IPS-15b (cell line): ENCODE results near the gene PCYOX1L.

Experiments used
- H3K27me3 ChIP-seq: one replicate; pipeline ENCODE4 v1.6.1; 2013; ENCODE audit warnings: low read length; ENCODE audit not compliant: control insufficient read depth, insufficient read depth
- H3K36me3 ChIP-seq: one replicate; pipeline ENCODE4 v1.6.1; 2013; ENCODE audit warnings: low read length; ENCODE audit not compliant: control insufficient read depth, insufficient read depth
- H3K4me1 ChIP-seq: one replicate; pipeline ENCODE4 v1.6.1; 2013; ENCODE audit warnings: mild to moderate bottlenecking, low read length; ENCODE audit not compliant: control insufficient read depth, insufficient read depth
- H3K4me3 ChIP-seq: one replicate; pipeline ENCODE4 v1.5.1; 2013; ENCODE audit warnings: low read depth, low read length
- H3K9ac ChIP-seq: one replicate; pipeline ENCODE4 v1.6.1; 2013; ENCODE audit warnings: low read depth, mild to moderate bottlenecking, low read length
- H3K9me3 ChIP-seq: one replicate; pipeline ENCODE4 v1.6.1; 2013; ENCODE audit warnings: mild to moderate bottlenecking, low read length; ENCODE audit not compliant: control insufficient read depth, insufficient read depth

The PCYOX1L gene

DNA sequence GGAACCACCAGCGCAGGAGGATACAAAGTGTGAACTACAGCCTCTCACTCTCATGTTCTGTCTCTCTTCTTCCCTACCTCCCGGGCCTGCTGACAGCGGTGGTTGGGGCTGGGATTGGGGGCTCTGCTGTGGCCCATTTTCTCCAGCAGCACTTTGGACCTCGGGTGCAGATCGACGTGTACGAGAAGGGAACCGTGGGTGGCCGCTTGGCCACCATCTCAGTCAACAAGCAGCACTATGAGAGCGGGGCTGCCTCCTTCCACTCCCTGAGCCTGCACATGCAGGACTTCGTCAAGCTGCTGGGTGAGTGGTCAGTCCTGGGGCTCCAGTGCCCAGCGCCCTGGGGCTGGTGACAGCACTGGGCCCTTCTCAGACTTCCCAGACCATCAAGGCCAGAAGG lies 4.7 kb downstream of the PCYOX1L start:
- Histone ChIP-seq H3K9me3 (no peaks in the 10 kb centered on the region), H3K36me3 (no peaks in the 10 kb centered on the region), H3K27me3 (peaks cover 4% of the 10 kb centered on the region), H3K4me1 (peaks cover 2% of the 10 kb centered on the region), H3K9ac (no peak overlapping the region), H3K4me3 (no peak overlapping the region)

DNA sequence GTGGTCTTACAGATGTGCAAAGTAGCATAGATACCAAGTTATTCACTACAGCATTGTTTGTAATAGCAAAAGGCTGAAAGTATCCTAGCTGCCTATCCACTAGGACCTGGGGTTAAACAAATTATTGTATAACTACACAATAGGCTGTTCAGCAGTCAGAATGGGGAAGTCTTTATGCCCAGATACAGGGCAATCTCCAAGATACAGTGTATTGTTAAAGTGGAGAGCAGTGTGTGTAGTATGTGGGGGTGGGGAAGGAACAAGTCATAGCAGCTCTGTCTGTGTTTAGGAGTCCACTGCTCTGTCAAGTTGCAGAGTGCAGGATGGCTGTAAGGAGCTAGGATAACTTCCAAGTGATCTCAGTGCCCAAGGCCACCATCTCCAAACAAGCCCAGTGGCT lies 5.5 kb downstream of the PCYOX1L start:
- H3K9me3 ChIP-seq: no peaks in the 10 kb centered on the region
- H3K9ac ChIP-seq: no peak overlapping the region
- no peak overlapping the region for H3K4me3 ChIP-seq
- H3K4me1 ChIP-seq: peaks cover 5% of the 10 kb centered on the region
- H3K27me3 ChIP-seq: peaks cover 4% of the 10 kb centered on the region
- no peaks in the 10 kb centered on the region for H3K36me3 ChIP-seq

DNA sequence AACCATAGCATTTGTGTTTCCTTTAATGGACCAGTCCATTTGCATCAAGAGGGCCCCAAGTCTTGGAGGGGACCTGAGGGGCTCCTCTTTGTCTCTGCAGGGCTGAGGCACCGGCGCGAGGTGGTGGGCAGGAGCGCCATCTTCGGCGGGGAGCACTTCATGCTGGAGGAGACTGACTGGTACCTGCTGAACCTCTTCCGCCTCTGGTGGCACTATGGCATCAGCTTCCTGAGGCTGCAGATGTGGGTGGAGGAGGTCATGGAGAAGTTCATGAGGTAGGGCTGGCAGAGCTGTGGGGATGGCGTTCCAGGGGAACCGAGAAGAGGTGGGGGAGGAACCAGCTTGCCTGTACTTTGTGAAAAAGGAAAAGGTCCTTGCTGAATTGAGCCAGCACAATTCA lies 6.1 kb downstream of the PCYOX1L start:
- Histone ChIP-seq H3K4me1 (peaks cover 2% of the 10 kb centered on the region), H3K9me3 (no peaks in the 10 kb centered on the region), H3K9ac (no peak overlapping the region), H3K4me3 (no peak overlapping the region), H3K36me3 (no peaks in the 10 kb centered on the region), H3K27me3 (no peaks in the 10 kb centered on the region)

DNA sequence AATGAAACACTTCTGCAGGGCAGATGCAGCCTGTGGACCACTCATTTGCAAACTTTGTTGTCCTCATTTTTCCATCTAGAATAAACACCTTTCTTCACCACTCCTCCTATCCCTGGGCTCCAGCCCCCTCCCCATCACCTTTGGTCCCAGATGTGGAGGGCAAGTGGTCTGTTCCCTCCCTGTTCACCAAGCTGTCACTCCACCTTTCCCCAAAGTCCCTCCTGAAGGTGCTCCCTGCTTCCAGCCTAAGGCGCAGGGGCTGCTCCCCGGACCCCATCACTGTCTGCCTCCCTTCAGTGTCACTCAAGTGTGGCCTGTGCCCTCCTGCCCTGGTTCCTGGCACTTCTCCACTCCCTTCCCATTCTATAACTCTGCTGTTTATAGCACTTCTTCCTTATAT lies 6.9 kb downstream of the PCYOX1L start:
- H3K4me3 ChIP-seq: no peak overlapping the region
- no peaks in the 10 kb centered on the region for H3K9me3 ChIP-seq
- H3K9ac ChIP-seq: no peak overlapping the region
- no peaks in the 10 kb centered on the region for H3K36me3 ChIP-seq
- no peaks in the 10 kb centered on the region for H3K27me3 ChIP-seq
- peaks cover 2% of the 10 kb centered on the region for H3K4me1 ChIP-seq

DNA sequence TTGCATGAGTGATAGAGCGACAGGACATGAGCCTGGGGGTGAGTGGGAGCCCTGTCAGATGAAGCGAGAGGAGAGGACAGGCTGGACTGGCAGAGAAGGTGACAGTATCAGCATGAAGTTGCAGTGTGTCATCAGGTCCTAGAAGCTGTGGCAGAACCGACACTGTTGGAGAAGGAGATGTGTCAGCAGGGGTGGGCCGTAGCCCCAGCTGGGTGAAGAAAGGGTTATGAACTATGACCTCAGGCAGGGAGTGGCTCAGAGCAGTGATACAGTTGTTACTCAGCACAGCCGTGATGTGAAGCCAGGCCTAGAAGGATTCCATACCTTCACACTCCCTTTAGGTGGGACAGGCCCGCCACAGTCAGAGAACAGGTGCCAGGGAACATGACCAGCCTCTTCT lies 7.6 kb downstream of the PCYOX1L start:
- Histone ChIP-seq H3K27me3 (no peaks in the 10 kb centered on the region), H3K4me3 (no peak overlapping the region), H3K9ac (no peak overlapping the region), H3K9me3 (no peaks in the 10 kb centered on the region), H3K36me3 (no peaks in the 10 kb centered on the region), H3K4me1 (peaks cover 2% of the 10 kb centered on the region)

DNA sequence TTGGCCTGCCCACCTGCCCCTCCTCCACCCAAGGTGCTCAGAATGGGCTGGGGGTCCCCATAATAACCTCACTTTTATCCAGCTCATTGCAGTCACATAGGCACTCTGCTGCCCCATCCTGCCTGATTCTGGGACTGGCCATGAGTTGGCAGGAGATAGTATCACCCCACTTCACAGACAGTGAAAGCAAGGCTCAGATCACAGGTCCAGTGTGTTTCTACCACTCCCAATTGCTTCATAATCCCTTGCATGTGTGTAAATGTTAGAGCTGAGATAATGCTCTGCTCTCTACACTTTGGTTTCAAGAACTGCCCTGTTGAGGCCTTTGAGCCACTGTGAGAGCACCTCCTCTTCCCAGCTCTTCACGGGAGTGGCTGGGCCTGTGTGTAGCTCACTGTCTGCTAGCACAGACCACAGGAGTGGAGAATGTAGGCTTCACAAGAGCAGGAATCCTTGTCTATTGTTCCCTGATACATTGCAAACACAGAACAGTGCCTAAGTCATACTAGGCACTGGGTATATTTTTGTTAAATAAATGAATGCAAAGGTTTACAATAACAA lies 8.4 kb downstream of the PCYOX1L start:
- Histone ChIP-seq H3K9ac (no peak overlapping the region), H3K27me3 (no peaks in the 10 kb centered on the region), H3K9me3 (no peaks in the 10 kb centered on the region), H3K4me3 (no peak overlapping the region), H3K36me3 (no peaks in the 10 kb centered on the region), H3K4me1 (peaks cover 2% of the 10 kb centered on the region)

DNA sequence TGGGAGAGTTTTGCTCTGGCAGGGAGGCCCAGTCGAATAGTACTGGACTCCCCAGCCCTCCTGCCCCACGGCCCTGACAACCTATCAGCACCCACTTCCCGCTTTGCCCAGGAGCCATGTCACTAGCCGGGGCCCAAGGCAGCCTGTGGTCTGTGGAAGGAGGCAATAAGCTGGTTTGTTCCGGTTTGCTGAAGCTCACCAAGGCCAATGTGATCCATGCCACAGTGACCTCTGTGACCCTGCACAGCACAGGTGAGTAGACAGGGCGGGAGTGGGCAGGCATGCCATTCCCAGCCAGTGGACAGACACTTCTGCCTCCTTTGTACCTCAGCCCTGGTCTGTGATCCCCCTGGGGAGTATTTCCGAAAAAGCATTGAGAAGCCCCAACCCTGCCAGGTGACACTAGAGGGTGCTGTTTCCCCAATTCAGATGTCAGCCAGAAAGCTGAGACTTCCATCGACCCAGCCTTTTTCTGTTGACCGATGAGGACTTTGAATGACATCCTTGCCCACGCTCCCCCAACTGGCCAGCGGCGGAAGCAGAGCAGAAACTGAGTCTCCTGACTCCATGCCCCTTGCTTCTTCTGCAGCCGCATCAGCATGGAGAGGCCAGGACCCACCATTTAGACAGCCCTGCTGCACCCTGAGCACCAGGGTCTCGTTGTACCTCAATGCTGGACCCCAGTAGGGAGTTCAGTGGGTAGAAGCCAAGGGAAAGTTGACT lies 9.6 kb downstream of the PCYOX1L start:
- H3K27me3 ChIP-seq: no peaks in the 10 kb centered on the region
- no peaks in the 10 kb centered on the region for H3K9me3 ChIP-seq
- no peaks in the 10 kb centered on the region for H3K36me3 ChIP-seq
- no peak overlapping the region for H3K9ac ChIP-seq
- H3K4me3 ChIP-seq: no peak overlapping the region
- H3K4me1 ChIP-seq: peaks cover 2% of the 10 kb centered on the region

DNA sequence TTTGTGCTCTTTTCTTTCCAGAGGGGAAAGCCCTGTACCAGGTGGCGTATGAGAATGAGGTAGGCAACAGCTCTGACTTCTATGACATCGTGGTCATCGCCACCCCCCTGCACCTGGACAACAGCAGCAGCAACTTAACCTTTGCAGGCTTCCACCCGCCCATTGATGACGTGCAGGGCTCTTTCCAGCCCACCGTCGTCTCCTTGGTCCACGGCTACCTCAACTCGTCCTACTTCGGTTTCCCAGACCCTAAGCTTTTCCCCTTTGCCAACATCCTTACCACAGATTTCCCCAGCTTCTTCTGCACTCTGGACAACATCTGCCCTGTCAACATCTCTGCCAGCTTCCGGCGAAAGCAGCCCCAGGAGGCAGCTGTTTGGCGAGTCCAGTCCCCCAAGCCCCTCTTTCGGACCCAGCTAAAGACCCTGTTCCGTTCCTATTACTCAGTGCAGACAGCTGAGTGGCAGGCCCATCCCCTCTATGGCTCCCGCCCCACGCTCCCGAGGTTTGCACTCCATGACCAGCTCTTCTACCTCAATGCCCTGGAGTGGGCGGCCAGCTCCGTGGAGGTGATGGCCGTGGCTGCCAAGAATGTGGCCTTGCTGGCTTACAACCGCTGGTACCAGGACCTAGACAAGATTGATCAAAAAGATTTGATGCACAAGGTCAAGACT lies 10.3 kb downstream of the PCYOX1L start:
- H3K9ac ChIP-seq: no peak overlapping the region
- H3K27me3 ChIP-seq: no peaks in the 10 kb centered on the region
- H3K9me3 ChIP-seq: no peaks in the 10 kb centered on the region
- no peaks in the 10 kb centered on the region for H3K36me3 ChIP-seq
- no peak overlapping the region for H3K4me3 ChIP-seq
- H3K4me1 ChIP-seq: peaks cover 2% of the 10 kb centered on the region

DNA sequence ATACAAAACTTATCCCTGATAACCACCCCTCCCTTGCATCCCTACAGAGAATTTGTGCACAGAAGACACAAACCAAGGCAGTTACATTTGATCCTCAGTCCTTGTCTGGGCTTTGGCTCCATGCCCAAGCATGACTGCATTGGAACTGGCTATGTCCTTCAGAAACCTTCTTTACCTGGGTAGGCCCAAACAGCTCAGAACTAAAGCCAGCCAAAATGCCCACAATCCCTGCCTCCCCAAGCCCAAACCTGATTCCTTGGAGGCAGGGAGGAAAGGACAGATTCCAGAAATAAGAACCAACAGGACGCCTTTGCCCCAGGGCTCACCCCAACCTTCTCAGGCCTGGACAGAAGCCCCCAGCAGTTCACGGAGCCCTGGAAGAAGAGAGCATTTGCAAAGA lies 13.0 kb downstream of the PCYOX1L start:
- Histone ChIP-seq H3K9ac (no peak overlapping the region), H3K4me1 (peaks cover 2% of the 10 kb centered on the region), H3K4me3 (no peak overlapping the region), H3K27me3 (no peaks in the 10 kb centered on the region), H3K9me3 (no peaks in the 10 kb centered on the region), H3K36me3 (no peaks in the 10 kb centered on the region)

DNA sequence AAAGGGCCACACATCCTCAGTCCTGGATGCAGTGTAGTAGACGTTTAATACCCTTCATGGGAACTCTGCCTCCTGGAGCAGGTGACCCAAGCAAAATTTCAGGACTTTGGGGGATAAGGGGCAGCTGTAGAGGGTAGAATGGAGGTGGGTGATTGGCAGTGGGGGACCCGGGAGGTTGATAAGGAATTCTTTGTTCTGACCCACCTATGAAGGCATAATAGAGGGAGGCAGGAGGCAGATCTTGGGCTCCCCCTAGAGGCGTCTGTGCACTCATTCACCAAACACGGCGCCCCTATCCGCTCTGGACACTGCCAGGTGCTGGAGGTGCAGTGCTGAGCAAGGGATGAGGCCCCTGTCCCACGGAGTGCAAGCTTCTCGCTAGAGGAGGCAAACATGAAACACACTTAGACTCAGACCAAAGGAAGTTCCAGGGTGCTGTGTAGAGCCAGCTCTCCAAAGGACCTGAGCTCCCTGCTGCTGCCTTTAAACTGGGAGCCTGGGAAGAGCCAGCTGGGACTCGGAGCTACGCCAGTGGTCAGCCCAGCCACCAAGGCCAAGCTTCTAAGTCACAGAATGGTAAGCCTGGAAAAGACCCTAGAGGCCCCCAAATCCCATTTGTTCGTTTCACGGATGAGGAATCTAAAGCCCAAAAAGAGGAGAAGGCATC lies 13.6 kb downstream of the PCYOX1L start:
- no peaks in the 10 kb centered on the region for H3K9me3 ChIP-seq
- H3K27me3 ChIP-seq: no peaks in the 10 kb centered on the region
- no peaks in the 10 kb centered on the region for H3K36me3 ChIP-seq
- peaks cover 2% of the 10 kb centered on the region for H3K4me1 ChIP-seq
- H3K9ac ChIP-seq: no peak overlapping the region
- no peak overlapping the region for H3K4me3 ChIP-seq

DNA sequence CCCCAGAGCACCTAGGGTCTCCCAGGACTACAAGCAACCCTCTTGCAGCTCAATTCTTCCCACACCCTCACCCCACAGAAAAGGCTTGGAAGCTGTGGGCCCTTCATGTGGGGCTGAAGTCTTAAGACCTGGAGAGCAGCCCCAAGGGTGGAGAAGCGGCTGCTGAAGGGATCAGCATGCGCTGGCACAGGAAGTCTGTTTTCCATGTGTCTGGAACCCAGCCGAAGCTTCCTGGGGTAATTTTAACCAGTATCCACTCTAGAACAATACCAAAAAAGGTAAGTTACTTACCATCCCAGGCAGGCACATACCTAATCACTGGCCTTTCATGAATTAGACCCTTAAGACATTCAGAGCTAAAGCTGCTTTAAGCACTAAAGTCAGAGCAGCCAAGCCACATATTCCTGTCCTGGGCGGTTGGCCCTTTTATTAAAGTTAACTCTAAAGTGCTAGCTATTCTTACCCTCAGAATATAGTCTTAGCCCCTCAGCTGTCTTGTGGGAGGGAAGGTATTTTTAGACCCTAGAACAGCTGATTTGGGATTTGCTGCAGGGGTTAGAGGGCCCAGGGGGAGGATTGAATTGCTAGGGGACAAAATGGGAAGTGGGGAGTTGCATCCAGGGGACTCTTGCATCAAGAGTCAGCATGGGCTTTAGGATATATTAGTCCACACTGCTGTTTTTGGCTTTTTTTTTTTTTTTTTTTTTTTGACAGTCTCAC lies 14.4 kb downstream of the PCYOX1L start:
- H3K9me3 ChIP-seq: no peaks in the 10 kb centered on the region
- no peaks in the 10 kb centered on the region for H3K27me3 ChIP-seq
- no peak overlapping the region for H3K4me3 ChIP-seq
- H3K9ac ChIP-seq: no peak overlapping the region
- H3K4me1 ChIP-seq: peaks cover 2% of the 10 kb centered on the region
- H3K36me3 ChIP-seq: no peaks in the 10 kb centered on the region
